ENCODE measurements around the gene GTF3C5.
"Not testable (repeated sequence)": the region's sequence is repeated elsewhere in the genome, so short reads cannot be mapped to it uniquely, and the experiment has no call there.

Gene GTF3C5

GRCh38 chr9:133063500-133064231, 32.9 kb downstream of the GTF3C5 start:
- no peak overlapping the region for H3K27ac ChIP-seq
- no peak for TF ChIP-seq CTCF (conservative IDR thresholded peaks at IDR 0.05)

GRCh38 chr9:133064241-133065069, 33.7 kb downstream of the GTF3C5 start:
- no peak overlapping the region for H3K27ac ChIP-seq
- TF ChIP-seq CTCF (conservative IDR thresholded peaks at IDR 0.05) = no peak

- no peak for TF ChIP-seq CTCF (conservative IDR thresholded peaks at IDR 0.05)
- H3K27ac ChIP-seq = no peak overlapping the region
Observed at GRCh38 chr9:133065070-133065388, 34.2 kb downstream of the GTF3C5 start.

DNA sequence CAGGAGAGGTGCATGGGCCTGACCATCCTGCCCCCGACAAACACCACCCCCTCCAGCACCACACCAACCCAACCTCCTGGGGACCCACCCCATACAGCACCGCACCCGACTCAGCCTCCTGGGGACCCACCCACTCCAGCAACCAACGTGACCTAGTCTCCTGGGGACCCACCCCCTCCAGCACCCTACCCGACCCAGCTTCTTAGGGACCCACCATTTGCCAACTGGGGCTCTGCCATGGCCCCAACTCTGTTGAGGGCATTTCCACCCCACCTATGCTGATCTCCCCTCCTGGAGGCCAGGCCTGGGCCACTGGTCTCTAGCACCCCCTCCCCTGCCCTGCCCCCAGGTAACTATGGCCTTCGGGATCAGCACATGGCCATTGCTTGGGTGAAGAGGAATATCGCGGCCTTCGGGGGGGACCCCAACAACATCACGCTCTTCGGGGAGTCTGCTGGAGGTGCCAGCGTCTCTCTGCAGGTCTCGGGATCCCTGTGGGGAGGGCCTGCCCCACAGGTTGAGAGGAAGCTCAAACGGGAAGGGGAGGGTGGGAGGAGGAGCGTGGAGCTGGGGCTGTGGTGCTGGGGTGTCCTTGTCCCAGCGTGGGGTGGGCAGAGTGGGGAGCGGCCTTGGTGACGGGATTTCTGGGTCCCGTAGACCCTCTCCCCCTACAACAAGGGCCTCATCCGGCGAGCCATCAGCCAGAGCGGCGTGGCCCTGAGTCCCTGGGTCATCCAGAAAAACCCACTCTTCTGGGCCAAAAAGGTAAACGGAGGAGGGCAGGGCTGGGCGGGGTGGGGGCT, 35.6 kb downstream of the GTF3C5 start:
- no peak overlapping the region for H3K27ac ChIP-seq
- no peak for TF ChIP-seq CTCF (conservative IDR thresholded peaks at IDR 0.05)

DNA sequence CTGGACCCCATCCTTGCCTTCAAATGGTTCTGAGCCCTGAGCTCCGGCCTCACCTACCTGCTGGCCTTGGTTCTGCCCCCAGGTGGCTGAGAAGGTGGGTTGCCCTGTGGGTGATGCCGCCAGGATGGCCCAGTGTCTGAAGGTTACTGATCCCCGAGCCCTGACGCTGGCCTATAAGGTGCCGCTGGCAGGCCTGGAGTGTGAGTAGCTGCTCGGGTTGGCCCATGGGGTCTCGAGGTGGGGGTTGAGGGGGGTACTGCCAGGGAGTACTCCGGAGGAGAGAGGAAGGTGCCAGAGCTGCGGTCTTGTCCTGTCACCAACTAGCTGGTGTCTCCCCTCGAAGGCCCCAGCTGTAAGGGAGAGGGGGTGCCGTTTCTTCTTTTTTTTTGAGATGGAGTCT, 36.2 kb downstream of the GTF3C5 start:
- no peak for TF ChIP-seq CTCF (conservative IDR thresholded peaks at IDR 0.05)
- no peak overlapping the region for H3K27ac ChIP-seq

DNA sequence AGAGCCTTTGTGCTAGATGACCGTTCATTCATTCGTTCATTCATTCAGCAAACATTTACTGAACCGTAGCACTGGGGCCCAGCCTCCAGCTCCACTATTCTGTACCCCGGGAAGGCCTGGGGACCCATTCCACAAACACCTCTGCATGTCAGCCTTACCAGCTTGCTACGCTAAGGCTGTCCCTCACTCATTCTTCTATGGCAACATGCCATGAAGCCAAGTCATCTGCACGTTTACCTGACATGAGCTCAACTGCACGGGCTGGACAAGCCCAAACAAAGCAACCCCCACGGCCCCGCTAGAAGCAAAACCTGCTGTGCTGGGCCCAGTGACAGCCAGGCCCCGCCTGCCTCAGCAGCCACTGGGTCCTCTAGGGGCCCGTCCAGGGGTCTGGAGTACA, 37.0 kb downstream of the GTF3C5 start:
- no peak overlapping the region for H3K27ac ChIP-seq
- no peak for TF ChIP-seq CTCF (conservative IDR thresholded peaks at IDR 0.05)

GRCh38 chr9:133068431-133068830, 37.6 kb downstream of the GTF3C5 start:
- H3K27ac ChIP-seq = not testable (repeated sequence)

DNA sequence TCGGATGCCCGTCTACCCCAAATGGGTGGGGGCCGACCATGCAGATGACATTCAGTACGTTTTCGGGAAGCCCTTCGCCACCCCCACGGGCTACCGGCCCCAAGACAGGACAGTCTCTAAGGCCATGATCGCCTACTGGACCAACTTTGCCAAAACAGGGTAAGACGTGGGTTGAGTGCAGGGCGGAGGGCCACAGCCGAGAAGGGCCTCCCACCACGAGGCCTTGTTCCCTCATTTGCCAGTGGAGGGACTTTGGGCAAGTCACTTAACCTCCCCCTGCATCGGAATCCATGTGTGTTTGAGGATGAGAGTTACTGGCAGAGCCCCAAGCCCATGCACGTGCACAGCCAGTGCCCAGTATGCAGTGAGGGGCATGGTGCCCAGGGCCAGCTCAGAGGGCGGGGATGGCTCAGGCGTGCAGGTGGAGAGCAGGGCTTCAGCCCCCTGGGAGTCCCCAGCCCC, 39.7 kb downstream of the GTF3C5 start:
- not testable (repeated sequence) for H3K27ac ChIP-seq

GRCh38 chr9:133070985-133071384, 40.2 kb downstream of the GTF3C5 start:
- not testable (repeated sequence) for H3K27ac ChIP-seq
